Left renal cortex interstitium (tissue), 4 donors: Measurements from ENCODE around the gene NELL2. TPM values are rescaled to one million over a fixed set of nuclear protein-coding genes. Genes with fewer than 3 reads are reported as not detected.
"Not testable (repeated sequence)": the region's sequence is repeated elsewhere in the genome, so short reads cannot be mapped to it uniquely, and the experiment has no call there.

Experiments
- DNase-seq, 4 donors: peaks; one replicate each; pipeline ENCODE4 v3.0.0-alpha.2; 2013; ENCODE audit warnings: low read depth in 4 of 4, low spot score in 2 of 4, missing footprints in 1 of 4
- polyA plus RNA-seq, 4 donors: library from polyadenylated mRNA; unstranded; fragments of 120-200 nt; gene quantifications; one replicate each; pipeline ENCODE4 v1.2.1, GENCODE V29; 2013; ENCODE audit not compliant: insufficient read length in 4 of 4

The NELL2 gene
- polyA plus RNA-seq, 4 donors: 12.4 to 22.8 (median 19.0) TPM

- DNase-seq: no peak
These were observed 28.0 kb downstream of the NELL2 start for GRCh38 chr12:44847888-44848702.

GRCh38 chr12:44847403-44847802 is 28.7 kb downstream of the NELL2 start:
- DNase-seq: no peak

- DNase-seq: no peak
These were observed 29.3 kb downstream of the NELL2 start for GRCh38 chr12:44846826-44847225.

- DNase-seq: no peak
These were observed 33.4 kb downstream of the NELL2 start for GRCh38 chr12:44842669-44843068.

- no peak for DNase-seq
These were observed 36.3 kb downstream of the NELL2 start for GRCh38 chr12:44839785-44840184.

- DNase-seq: no peak
These were observed 38.9 kb downstream of the NELL2 start for GRCh38 chr12:44837114-44837755.

GRCh38 chr12:44835641-44836379 is 40.3 kb downstream of the NELL2 start:
- no peak for DNase-seq

- DNase-seq: not testable (repeated sequence)
These were observed 41.1 kb downstream of the NELL2 start for GRCh38 chr12:44834996-44835395.

GRCh38 chr12:44833561-44833960 is 42.6 kb downstream of the NELL2 start:
- no peak for DNase-seq

- DNase-seq: no peak
These were observed 45.5 kb downstream of the NELL2 start for GRCh38 chr12:44830566-44831055.

GRCh38 chr12:44829045-44829444 is 47.1 kb downstream of the NELL2 start:
- DNase-seq: no peak

GRCh38 chr12:44827832-44828438 is 48.2 kb downstream of the NELL2 start:
- DNase-seq: no peak

GRCh38 chr12:44821702-44822101 is 54.4 kb downstream of the NELL2 start:
- DNase-seq: not testable (repeated sequence)

GRCh38 chr12:44819884-44820283 is 56.2 kb downstream of the NELL2 start:
- DNase-seq: no peak

GRCh38 chr12:44817687-44818086 is 58.4 kb downstream of the NELL2 start:
- DNase-seq: no peak

GRCh38 chr12:44816446-44817017 is 59.6 kb downstream of the NELL2 start:
- no peak for DNase-seq

GRCh38 chr12:44812062-44812461 is 64.1 kb downstream of the NELL2 start:
- DNase-seq: no peak

- DNase-seq: no peak
These were observed 72.0 kb downstream of the NELL2 start for GRCh38 chr12:44804068-44804467.

- DNase-seq: no peak
These were observed 80.1 kb downstream of the NELL2 start for GRCh38 chr12:44795970-44796369.

- no peak for DNase-seq
These were observed 87.4 kb downstream of the NELL2 start for GRCh38 chr12:44788731-44789130.
